T-helper 17 cell (primary cell): ENCODE data around the gene DIO3. TPM values are rescaled to one million over a fixed set of nuclear protein-coding genes. Genes with fewer than 3 reads are reported as not detected.

Source experiments
- ATAC-seq: fragments of 150-1000 bp; cut with Tn5 transposase; 2 replicates; pipeline ENCODE4 v1.10.0; 2021; ENCODE audit warnings: mild to moderate bottlenecking, moderate library complexity
- DNase-seq, 3 donors: peaks; one replicate each; pipeline versions ENCODE4 v3.0.0 to v3.0.0-alpha.2; 2020 to 2021
- H3K9me3 ChIP-seq: one replicate; pipeline ENCODE4 v1.7.0; 2013; ENCODE audit warnings: low read length, mild to moderate bottlenecking; ENCODE audit not compliant: control insufficient read depth, poor library complexity, severe bottlenecking
- H3K27ac Mint-ChIP-seq: one replicate; pipeline ENCODE4 v1.8.0; 2022; ENCODE audit warnings: mild to moderate bottlenecking, moderate library complexity, mixed read lengths
- H3K27me3 Mint-ChIP-seq: one replicate; pipeline ENCODE4 v1.8.0; 2022; ENCODE audit warnings: mixed read lengths
- H3K36me3 Mint-ChIP-seq: one replicate; pipeline ENCODE4 v1.8.0; 2022; ENCODE audit warnings: low read depth, mixed read lengths
- H3K4me1 Mint-ChIP-seq: one replicate; pipeline ENCODE4 v1.8.0; 2022; ENCODE audit warnings: mild to moderate bottlenecking, mixed read lengths
- H3K4me3 Mint-ChIP-seq: one replicate; pipeline ENCODE4 v1.8.0; 2022; ENCODE audit warnings: mild to moderate bottlenecking, moderate library complexity, mixed read lengths
- total RNA-seq, 4 donors: library from RNA in 2 of 4; stranded (reverse) in 2 of 4; gene quantifications; one replicate each; pipeline ENCODE4 v1.2.3 and lab custom pipeline; 2022 to 2026

The DIO3 gene
- total RNA-seq, 2 donors from 2014 or later, result not detected

GRCh38 chr14:101534198-101534597, 27.1 kb upstream of the DIO3 start:
- H3K36me3 Mint-ChIP-seq, result peaks cover 4% of the 10 kb centered on the region
- H3K27me3 Mint-ChIP-seq, result peaks cover 42% of the 10 kb centered on the region
- H3K4me3 Mint-ChIP-seq, result no peak overlapping the region
- ATAC-seq, result no peak
- no peak overlapping the region for H3K27ac Mint-ChIP-seq
- DNase-seq, result no peak
- H3K9me3 ChIP-seq, result no peaks in the 10 kb centered on the region
- peaks cover 28% of the 10 kb centered on the region for H3K4me1 Mint-ChIP-seq

- Mint-ChIP-seq H3K36me3 (peaks cover 4% of the 10 kb centered on the region), H3K27ac (peak overlapping the region; percentile 39), H3K4me1 (peaks cover 26% of the 10 kb centered on the region), H3K27me3 (peaks cover 50% of the 10 kb centered on the region), H3K4me3 (no peak overlapping the region)
- DNase-seq (no peak), ATAC-seq (no peak)
- no peaks in the 10 kb centered on the region for H3K9me3 ChIP-seq
These were observed 26.1 kb upstream of the DIO3 start for GRCh38 chr14:101535232-101535631.

- no peak for ATAC-seq
- no peak overlapping the region for H3K4me3 Mint-ChIP-seq
- H3K27ac Mint-ChIP-seq, result peak overlapping the region; percentile 39
- DNase-seq, result no peak
- no peaks in the 10 kb centered on the region for H3K9me3 ChIP-seq
- H3K27me3 Mint-ChIP-seq, result peaks cover 50% of the 10 kb centered on the region
- peaks cover 26% of the 10 kb centered on the region for H3K4me1 Mint-ChIP-seq
- H3K36me3 Mint-ChIP-seq, result peaks cover 4% of the 10 kb centered on the region
These were observed 25.5 kb upstream of the DIO3 start for GRCh38 chr14:101535701-101536207.

GRCh38 chr14:101537286-101537685, 24.0 kb upstream of the DIO3 start:
- Mint-ChIP-seq H3K27me3 (peaks cover 50% of the 10 kb centered on the region), H3K27ac (no peak overlapping the region), H3K36me3 (peaks cover 4% of the 10 kb centered on the region), H3K4me3 (no peak overlapping the region), H3K4me1 (peaks cover 26% of the 10 kb centered on the region)
- DNase-seq (no peak), ATAC-seq (no peak)
- H3K9me3 ChIP-seq, result no peaks in the 10 kb centered on the region

GRCh38 chr14:101538878-101539277, 22.4 kb upstream of the DIO3 start:
- no peak overlapping the region for H3K4me3 Mint-ChIP-seq
- peaks cover 4% of the 10 kb centered on the region for H3K36me3 Mint-ChIP-seq
- peaks cover 23% of the 10 kb centered on the region for H3K4me1 Mint-ChIP-seq
- ATAC-seq (no peak), DNase-seq (no peak)
- H3K9me3 ChIP-seq, result no peaks in the 10 kb centered on the region
- no peak overlapping the region for H3K27ac Mint-ChIP-seq
- H3K27me3 Mint-ChIP-seq, result peaks cover 41% of the 10 kb centered on the region

GRCh38 chr14:101539880-101540279, 21.4 kb upstream of the DIO3 start:
- no peaks in the 10 kb centered on the region for H3K9me3 ChIP-seq
- Mint-ChIP-seq H3K4me1 (peaks cover 20% of the 10 kb centered on the region), H3K36me3 (peaks cover 4% of the 10 kb centered on the region), H3K27ac (no peak overlapping the region), H3K4me3 (no peak overlapping the region), H3K27me3 (peaks cover 41% of the 10 kb centered on the region)
- ATAC-seq, result no peak
- DNase-seq, result no peak

GRCh38 chr14:101540481-101541462, 20.5 kb upstream of the DIO3 start:
- no peak for DNase-seq
- ATAC-seq, result no peak
- peaks cover 13% of the 10 kb centered on the region for H3K4me1 Mint-ChIP-seq
- no peaks in the 10 kb centered on the region for H3K9me3 ChIP-seq
- no peak overlapping the region for H3K27ac Mint-ChIP-seq
- H3K36me3 Mint-ChIP-seq, result peaks cover 4% of the 10 kb centered on the region
- peaks cover 38% of the 10 kb centered on the region for H3K27me3 Mint-ChIP-seq
- no peak overlapping the region for H3K4me3 Mint-ChIP-seq

- Mint-ChIP-seq H3K4me3 (no peak overlapping the region), H3K4me1 (peaks cover 4% of the 10 kb centered on the region), H3K27ac (no peak overlapping the region), H3K36me3 (no peaks in the 10 kb centered on the region), H3K27me3 (peaks cover 33% of the 10 kb centered on the region)
- no peaks in the 10 kb centered on the region for H3K9me3 ChIP-seq
- no peak for DNase-seq
- ATAC-seq, result no peak
These were observed 18.9 kb upstream of the DIO3 start for GRCh38 chr14:101542391-101542790.

- ATAC-seq (no peak), DNase-seq (no peak)
- H3K36me3 Mint-ChIP-seq, result no peaks in the 10 kb centered on the region
- no peaks in the 10 kb centered on the region for H3K9me3 ChIP-seq
- no peak overlapping the region for H3K27ac Mint-ChIP-seq
- H3K27me3 Mint-ChIP-seq, result peaks cover 21% of the 10 kb centered on the region
- no peak overlapping the region for H3K4me3 Mint-ChIP-seq
- no peaks in the 10 kb centered on the region for H3K4me1 Mint-ChIP-seq
These were observed 17.5 kb upstream of the DIO3 start for GRCh38 chr14:101543814-101544213.

- H3K27ac Mint-ChIP-seq, result no peak overlapping the region
- H3K4me3 Mint-ChIP-seq, result no peak overlapping the region
- ATAC-seq, result no peak
- no peaks in the 10 kb centered on the region for H3K9me3 ChIP-seq
- no peaks in the 10 kb centered on the region for H3K36me3 Mint-ChIP-seq
- H3K4me1 Mint-ChIP-seq, result no peaks in the 10 kb centered on the region
- no peak for DNase-seq
- H3K27me3 Mint-ChIP-seq, result peaks cover 17% of the 10 kb centered on the region
These were observed 16.7 kb upstream of the DIO3 start for GRCh38 chr14:101544550-101544949.

GRCh38 chr14:101546706-101547105, 14.6 kb upstream of the DIO3 start:
- Mint-ChIP-seq H3K36me3 (no peaks in the 10 kb centered on the region), H3K27ac (no peak overlapping the region), H3K27me3 (peaks cover 15% of the 10 kb centered on the region), H3K4me3 (no peak overlapping the region), H3K4me1 (no peaks in the 10 kb centered on the region)
- ATAC-seq (no peak), DNase-seq (no peak)
- no peaks in the 10 kb centered on the region for H3K9me3 ChIP-seq

GRCh38 chr14:101547107-101547738, 14.1 kb upstream of the DIO3 start:
- H3K27ac Mint-ChIP-seq, result no peak overlapping the region
- peaks cover 19% of the 10 kb centered on the region for H3K27me3 Mint-ChIP-seq
- no peak overlapping the region for H3K4me3 Mint-ChIP-seq
- ATAC-seq (no peak), DNase-seq (no peak)
- H3K4me1 Mint-ChIP-seq, result no peaks in the 10 kb centered on the region
- H3K36me3 Mint-ChIP-seq, result no peaks in the 10 kb centered on the region
- H3K9me3 ChIP-seq, result no peaks in the 10 kb centered on the region

- no peaks in the 10 kb centered on the region for H3K4me1 Mint-ChIP-seq
- DNase-seq (no peak), ATAC-seq (no peak)
- H3K27me3 Mint-ChIP-seq, result peaks cover 23% of the 10 kb centered on the region
- H3K36me3 Mint-ChIP-seq, result no peaks in the 10 kb centered on the region
- H3K9me3 ChIP-seq, result no peaks in the 10 kb centered on the region
- H3K27ac Mint-ChIP-seq, result no peak overlapping the region
- H3K4me3 Mint-ChIP-seq, result no peak overlapping the region
These were observed 13.2 kb upstream of the DIO3 start for GRCh38 chr14:101547961-101548669.
